ENCODE measurements around the gene B4GALT4.
"Not testable (repeated sequence)": the region's sequence is repeated elsewhere in the genome, so short reads cannot be mapped to it uniquely, and the experiment has no call there.

Gene B4GALT4

DNA sequence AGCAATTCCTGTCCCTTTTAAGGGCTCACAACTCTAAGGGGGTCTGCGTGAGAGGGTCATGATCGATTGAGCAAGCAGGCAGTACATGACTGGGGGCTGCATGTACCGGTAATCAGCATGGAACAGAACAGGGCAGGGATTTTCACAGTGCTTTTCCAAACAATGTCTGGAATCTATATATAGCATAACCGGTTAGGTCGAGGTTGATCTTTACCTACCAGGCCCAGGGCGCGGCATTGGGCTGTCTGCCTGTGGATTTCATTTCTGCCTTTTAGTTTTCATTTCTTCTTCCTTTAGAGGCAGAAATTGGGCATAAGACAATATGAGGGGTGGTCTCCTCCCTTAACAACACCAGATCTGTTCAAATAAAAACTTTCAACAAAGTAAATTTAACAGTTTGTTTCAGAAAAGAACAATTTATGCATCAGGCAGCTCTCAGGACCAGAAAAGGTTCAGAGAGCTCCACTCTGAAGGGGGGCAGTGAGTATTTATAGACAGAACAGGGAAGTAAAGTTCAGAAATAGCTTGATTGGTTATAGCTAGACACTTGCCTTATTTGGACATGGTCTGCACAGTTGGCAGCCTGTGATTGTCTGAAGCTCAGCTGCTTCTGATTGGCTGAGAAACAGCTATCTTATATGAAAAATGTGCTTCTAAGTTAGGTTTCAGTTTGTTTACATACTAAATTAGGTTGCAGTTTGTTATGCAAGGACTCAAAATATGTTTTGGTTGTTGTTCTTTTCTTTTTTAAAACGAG lies 17.2 kb upstream of the B4GALT4 start:
- no peak overlapping the region for H3K4me3 ChIP-seq (ENCODE audit: low read length in 2 of 2)
- no peaks in the 10 kb centered on the region for H3K4me1 ChIP-seq (ENCODE audit: control insufficient read depth, insufficient read depth, low read length)
- H3K27ac ChIP-seq (ENCODE audit: low read length), result no peak overlapping the region
- H3K27me3 ChIP-seq (ENCODE audit: control insufficient read depth in 1 of 2, insufficient read depth in 2 of 2, low read length in 2 of 2), result no peaks in the 10 kb centered on the region
- H3K36me3 ChIP-seq (ENCODE audit: control insufficient read depth in 2 of 2, insufficient read depth in 2 of 2, low read length in 2 of 2), result no peaks in the 10 kb centered on the region
- H3K9ac ChIP-seq (ENCODE audit: low read length in 2 of 2), result no peak overlapping the region
- H3K9me3 ChIP-seq (ENCODE audit: control insufficient read depth in 2 of 2, low read length in 2 of 2), result no peaks in the 10 kb centered on the region

DNA sequence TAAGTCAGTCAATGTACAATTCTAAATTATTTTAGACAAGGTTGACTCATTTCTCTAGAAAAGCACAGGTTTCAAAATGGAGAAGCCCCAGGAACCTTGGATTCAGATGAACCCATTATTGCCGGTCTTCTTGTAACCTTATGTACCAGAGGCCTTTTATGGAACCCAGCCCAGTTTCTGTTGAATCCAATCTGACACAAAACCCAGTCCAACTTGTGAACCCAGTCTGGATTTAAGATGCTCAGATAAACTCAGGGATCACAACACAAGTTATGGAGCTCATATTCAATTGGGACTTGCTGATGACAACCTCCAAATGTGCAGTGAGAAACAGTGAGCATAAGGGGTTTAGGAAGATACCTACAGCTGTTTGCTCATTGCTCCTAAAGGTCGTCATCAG lies 16.4 kb upstream of the B4GALT4 start:
- H3K9ac ChIP-seq (ENCODE audit: low read length in 2 of 2), result no peak overlapping the region
- H3K9me3 ChIP-seq (ENCODE audit: control insufficient read depth in 2 of 2, low read length in 2 of 2), result no peaks in the 10 kb centered on the region
- no peaks in the 10 kb centered on the region for H3K4me1 ChIP-seq (ENCODE audit: control insufficient read depth, insufficient read depth, low read length)
- no peaks in the 10 kb centered on the region for H3K36me3 ChIP-seq (ENCODE audit: control insufficient read depth in 2 of 2, insufficient read depth in 2 of 2, low read length in 2 of 2)
- H3K27me3 ChIP-seq (ENCODE audit: control insufficient read depth in 1 of 2, insufficient read depth in 2 of 2, low read length in 2 of 2), result no peaks in the 10 kb centered on the region
- H3K27ac ChIP-seq (ENCODE audit: low read length), result no peak overlapping the region
- no peak overlapping the region for H3K4me3 ChIP-seq (ENCODE audit: low read length in 2 of 2)

DNA sequence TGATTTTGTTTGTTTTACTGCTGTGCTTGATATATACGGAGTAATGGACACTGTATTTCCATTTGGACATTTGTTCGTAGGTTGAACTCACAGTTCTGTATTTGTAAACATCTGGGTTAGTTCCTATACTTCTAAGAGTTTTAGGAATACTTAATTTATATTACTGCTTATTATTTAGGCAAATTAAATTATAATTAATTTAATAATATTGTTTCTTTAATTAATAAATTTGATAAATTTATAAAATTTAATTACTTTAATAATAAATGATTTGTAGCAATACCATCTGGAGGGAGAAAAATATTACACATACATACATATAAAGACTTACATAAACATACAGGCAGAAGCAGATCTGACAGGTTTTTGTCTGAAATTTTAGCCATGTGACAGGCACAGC lies 14.5 kb upstream of the B4GALT4 start:
- no peak overlapping the region for H3K27ac ChIP-seq (ENCODE audit: low read length)
- no peaks in the 10 kb centered on the region for H3K9me3 ChIP-seq (ENCODE audit: control insufficient read depth in 2 of 2, low read length in 2 of 2)
- H3K9ac ChIP-seq (ENCODE audit: low read length in 2 of 2), result no peak overlapping the region
- no peak overlapping the region for H3K4me3 ChIP-seq (ENCODE audit: low read length in 2 of 2)
- no peaks in the 10 kb centered on the region for H3K36me3 ChIP-seq (ENCODE audit: control insufficient read depth in 2 of 2, insufficient read depth in 2 of 2, low read length in 2 of 2)
- no peaks in the 10 kb centered on the region for H3K4me1 ChIP-seq (ENCODE audit: control insufficient read depth, insufficient read depth, low read length)
- no peaks in the 10 kb centered on the region for H3K27me3 ChIP-seq (ENCODE audit: control insufficient read depth in 1 of 2, insufficient read depth in 2 of 2, low read length in 2 of 2)

DNA sequence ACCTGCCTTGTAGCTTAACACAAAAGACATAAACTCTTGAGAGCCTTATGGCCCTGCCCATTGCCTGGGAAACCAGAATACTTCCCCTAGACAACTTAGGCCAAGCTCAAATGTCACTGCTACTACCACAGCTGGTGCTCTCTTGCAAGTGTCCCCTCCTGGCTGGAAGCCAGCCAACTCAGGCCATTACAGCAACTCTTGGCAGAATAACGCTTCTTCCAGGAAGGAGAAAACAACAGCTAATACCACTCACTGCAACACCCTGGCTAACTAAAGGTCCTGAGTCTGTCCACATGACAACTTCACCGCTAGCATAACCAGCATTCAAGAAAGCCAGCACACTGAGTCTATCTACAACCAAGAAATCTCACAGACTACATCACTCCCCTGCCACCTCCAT lies 5.1 kb upstream of the B4GALT4 start:
- H3K4me3 ChIP-seq (ENCODE audit: low read length in 2 of 2), result no peak overlapping the region
- no peak overlapping the region for H3K27ac ChIP-seq (ENCODE audit: low read length)
- H3K9me3 ChIP-seq (ENCODE audit: control insufficient read depth in 2 of 2, low read length in 2 of 2), result no peaks in the 10 kb centered on the region
- no peaks in the 10 kb centered on the region for H3K36me3 ChIP-seq (ENCODE audit: control insufficient read depth in 2 of 2, insufficient read depth in 2 of 2, low read length in 2 of 2)
- H3K27me3 ChIP-seq (ENCODE audit: control insufficient read depth in 1 of 2, insufficient read depth in 2 of 2, low read length in 2 of 2), result no peaks in the 10 kb centered on the region
- no peak overlapping the region for H3K9ac ChIP-seq (ENCODE audit: low read length in 2 of 2)
- peaks cover 8% of the 10 kb centered on the region for H3K4me1 ChIP-seq (ENCODE audit: control insufficient read depth, insufficient read depth, low read length)

DNA sequence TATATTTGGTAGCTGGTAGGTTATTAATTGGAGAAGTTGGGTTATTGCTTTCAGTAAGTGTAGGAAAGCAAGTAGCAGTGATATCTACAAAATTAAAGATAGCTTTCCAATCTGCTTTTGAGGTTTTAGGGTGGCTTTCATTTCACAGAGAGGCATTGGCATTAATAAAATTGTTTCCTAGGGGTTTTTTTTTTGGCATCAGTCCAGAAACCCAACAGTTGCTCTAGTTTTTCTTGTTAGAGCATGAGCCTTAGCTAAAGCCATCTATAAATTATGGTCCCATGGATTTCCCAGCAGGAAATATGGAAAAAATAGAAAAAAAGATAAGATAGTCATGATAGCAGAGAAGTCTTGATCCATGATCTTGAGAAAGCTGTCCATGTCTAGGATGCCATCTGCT lies 3.0 kb upstream of the B4GALT4 start:
- Histone ChIP-seq H3K9me3 (ENCODE audit: control insufficient read depth in 2 of 2, low read length in 2 of 2) (no peaks in the 10 kb centered on the region), H3K36me3 (ENCODE audit: control insufficient read depth in 2 of 2, insufficient read depth in 2 of 2, low read length in 2 of 2) (no peaks in the 10 kb centered on the region), H3K4me3 (ENCODE audit: low read length in 2 of 2) (no peak overlapping the region), H3K4me1 (ENCODE audit: control insufficient read depth, insufficient read depth, low read length) (peaks cover 12% of the 10 kb centered on the region), H3K27ac (ENCODE audit: low read length) (no peak overlapping the region), H3K27me3 (ENCODE audit: control insufficient read depth in 1 of 2, insufficient read depth in 2 of 2, low read length in 2 of 2) (no peaks in the 10 kb centered on the region), H3K9ac (ENCODE audit: low read length in 2 of 2) (no peak overlapping the region)

DNA sequence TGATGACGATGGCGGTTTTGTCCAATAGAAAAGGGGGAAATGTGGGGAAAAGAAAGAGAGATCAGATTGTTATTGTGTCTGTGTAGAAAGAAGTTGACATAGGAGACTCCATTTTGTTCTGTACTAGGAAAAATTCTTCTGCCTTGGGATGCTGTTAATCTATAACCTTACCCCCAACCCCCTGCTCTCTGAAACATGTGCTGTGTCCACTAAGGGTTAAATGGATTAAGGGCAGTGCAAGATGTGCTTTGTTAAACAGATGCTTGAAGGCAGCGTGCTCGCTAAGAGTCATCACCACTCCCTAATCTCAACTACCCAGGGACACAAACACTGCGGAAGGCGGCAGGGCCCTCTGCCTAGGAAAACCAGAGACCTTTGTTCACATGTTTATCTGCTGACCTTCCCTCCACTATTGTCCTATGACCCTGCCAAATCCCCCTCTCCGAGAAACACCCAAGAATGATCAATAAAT lies 2.4 kb upstream of the B4GALT4 start:
- peaks cover 12% of the 10 kb centered on the region for H3K4me1 ChIP-seq (ENCODE audit: control insufficient read depth, insufficient read depth, low read length)
- not testable (repeated sequence) for H3K36me3 ChIP-seq (ENCODE audit: control insufficient read depth in 2 of 2, insufficient read depth in 2 of 2, low read length in 2 of 2); H3K27ac ChIP-seq (ENCODE audit: low read length); H3K27me3 ChIP-seq (ENCODE audit: control insufficient read depth in 1 of 2, insufficient read depth in 2 of 2, low read length in 2 of 2); H3K9me3 ChIP-seq (ENCODE audit: control insufficient read depth in 2 of 2, low read length in 2 of 2); H3K9ac ChIP-seq (ENCODE audit: low read length in 2 of 2); H3K4me3 ChIP-seq (ENCODE audit: low read length in 2 of 2)

DNA sequence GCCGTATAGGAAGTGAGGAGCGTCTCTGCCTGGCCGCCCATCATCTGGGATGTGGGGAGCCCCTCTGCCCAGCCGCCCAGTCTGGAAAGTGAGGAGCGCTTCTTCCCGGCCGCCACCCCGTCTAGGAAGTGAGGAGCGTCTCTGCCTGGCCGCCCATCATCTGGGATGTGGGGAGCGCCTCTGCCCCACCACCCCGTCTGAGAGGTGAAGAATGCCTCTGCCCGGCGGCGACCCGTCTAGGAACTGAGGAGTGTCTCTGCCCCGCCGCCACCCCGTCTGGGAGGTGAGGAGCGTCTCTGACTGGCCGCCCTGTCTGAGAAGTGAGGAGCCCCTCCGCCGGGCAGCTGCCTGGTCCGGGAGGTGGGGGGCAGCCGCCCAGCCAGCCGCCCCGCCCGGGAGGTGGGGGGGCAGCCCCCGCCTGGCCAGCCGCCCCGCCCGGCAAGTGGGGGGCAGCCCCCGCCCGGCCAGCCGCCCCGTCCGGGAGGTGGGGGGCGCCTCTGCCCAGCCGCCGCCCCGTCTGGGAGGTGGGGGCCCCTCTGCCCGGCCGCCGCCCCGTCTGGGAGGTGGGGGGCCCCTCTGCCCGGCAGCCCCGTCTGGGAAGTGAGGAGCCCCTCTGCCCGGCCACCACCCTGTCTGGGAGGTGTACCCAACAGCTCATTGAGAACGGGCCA lies 1.8 kb upstream of the B4GALT4 start:
- H3K9me3 ChIP-seq (ENCODE audit: control insufficient read depth in 2 of 2, low read length in 2 of 2); H3K27ac ChIP-seq (ENCODE audit: low read length); H3K9ac ChIP-seq (ENCODE audit: low read length in 2 of 2); H3K27me3 ChIP-seq (ENCODE audit: control insufficient read depth in 1 of 2, insufficient read depth in 2 of 2, low read length in 2 of 2); H3K4me3 ChIP-seq (ENCODE audit: low read length in 2 of 2); H3K36me3 ChIP-seq (ENCODE audit: control insufficient read depth in 2 of 2, insufficient read depth in 2 of 2, low read length in 2 of 2): not testable (repeated sequence)
- peaks cover 12% of the 10 kb centered on the region for H3K4me1 ChIP-seq (ENCODE audit: control insufficient read depth, insufficient read depth, low read length)

DNA sequence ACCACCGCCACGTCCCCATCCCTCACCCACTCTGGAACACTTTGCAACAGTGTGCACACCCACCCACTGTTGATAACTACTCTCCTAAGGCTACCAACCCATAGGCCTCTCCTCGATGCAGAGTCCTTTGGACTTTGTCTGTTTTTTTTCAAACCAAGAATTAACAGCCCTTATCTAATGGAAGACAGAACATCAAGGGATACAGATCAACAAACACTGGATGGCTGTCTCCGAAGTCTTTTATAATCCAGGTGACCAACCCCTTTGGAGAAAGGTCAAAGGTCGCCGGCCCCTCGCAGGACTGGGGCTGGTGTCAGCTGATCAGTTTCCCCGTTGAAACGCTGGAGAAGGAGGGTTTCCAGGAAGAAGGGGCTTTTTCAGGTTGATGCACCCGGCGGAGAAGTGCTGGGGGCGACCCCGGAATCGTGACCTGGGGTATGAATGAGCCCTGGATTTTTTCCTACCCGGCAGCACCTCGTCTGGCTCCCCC lies 532 bp downstream of the B4GALT4 start:
- peak overlapping the region; percentile 75 to 86 for H3K9ac ChIP-seq (ENCODE audit: low read length in 2 of 2)
- peak overlapping the region; percentile 83 to 88 for H3K4me3 ChIP-seq (ENCODE audit: low read length in 2 of 2)
- peaks cover 2 to 8% of the 10 kb centered on the region in 2 donors for H3K36me3 ChIP-seq (ENCODE audit: control insufficient read depth in 2 of 2, insufficient read depth in 2 of 2, low read length in 2 of 2)
- peak overlapping the region; percentile 80 for H3K27ac ChIP-seq (ENCODE audit: low read length)
- no peaks in the 10 kb centered on the region for H3K27me3 ChIP-seq (ENCODE audit: control insufficient read depth in 1 of 2, insufficient read depth in 2 of 2, low read length in 2 of 2)
- no peaks in the 10 kb centered on the region for H3K9me3 ChIP-seq (ENCODE audit: control insufficient read depth in 2 of 2, low read length in 2 of 2)
- peaks cover 12% of the 10 kb centered on the region for H3K4me1 ChIP-seq (ENCODE audit: control insufficient read depth, insufficient read depth, low read length)

DNA sequence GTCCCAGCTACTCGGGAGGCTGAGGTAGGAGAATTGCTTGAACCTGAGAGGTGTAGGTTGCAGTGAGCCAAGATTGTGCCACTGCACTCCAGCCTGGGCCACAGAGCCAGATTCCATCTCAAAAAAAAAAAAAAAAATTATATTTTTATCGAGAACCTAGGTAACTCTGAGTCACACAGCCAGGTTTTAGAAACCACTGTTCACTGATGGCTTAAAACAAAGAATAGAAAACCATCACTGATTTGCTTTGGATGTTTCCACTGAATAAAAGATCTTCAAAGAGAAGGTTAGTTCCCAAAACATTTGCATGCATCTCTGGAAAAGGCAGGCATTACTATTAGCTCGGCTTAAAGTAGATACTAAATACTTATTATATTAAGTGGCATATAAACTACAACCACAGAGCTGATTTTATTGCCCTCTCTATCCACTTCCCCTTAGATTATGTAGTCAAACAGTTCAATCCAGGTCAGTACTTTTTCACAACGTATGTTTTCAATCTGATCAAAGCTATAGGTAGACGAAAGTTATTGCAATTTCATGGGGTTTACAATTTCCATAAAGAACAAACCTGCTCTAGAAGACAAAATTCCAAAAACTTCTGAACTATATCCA lies 1.4 kb downstream of the B4GALT4 start:
- H3K27ac ChIP-seq (ENCODE audit: low read length), result peak overlapping the region; percentile 80
- H3K4me1 ChIP-seq (ENCODE audit: control insufficient read depth, insufficient read depth, low read length), result peaks cover 12% of the 10 kb centered on the region
- H3K36me3 ChIP-seq (ENCODE audit: control insufficient read depth in 2 of 2, insufficient read depth in 2 of 2, low read length in 2 of 2), result peaks cover 2 to 8% of the 10 kb centered on the region in 2 donors
- no peaks in the 10 kb centered on the region for H3K9me3 ChIP-seq (ENCODE audit: control insufficient read depth in 2 of 2, low read length in 2 of 2)
- H3K4me3 ChIP-seq (ENCODE audit: low read length in 2 of 2), result peak overlapping the region; percentile 83 to 88
- peak overlapping the region in 1 of 2 donors; percentile 75 for H3K9ac ChIP-seq (ENCODE audit: low read length in 2 of 2)
- no peaks in the 10 kb centered on the region for H3K27me3 ChIP-seq (ENCODE audit: control insufficient read depth in 1 of 2, insufficient read depth in 2 of 2, low read length in 2 of 2)

DNA sequence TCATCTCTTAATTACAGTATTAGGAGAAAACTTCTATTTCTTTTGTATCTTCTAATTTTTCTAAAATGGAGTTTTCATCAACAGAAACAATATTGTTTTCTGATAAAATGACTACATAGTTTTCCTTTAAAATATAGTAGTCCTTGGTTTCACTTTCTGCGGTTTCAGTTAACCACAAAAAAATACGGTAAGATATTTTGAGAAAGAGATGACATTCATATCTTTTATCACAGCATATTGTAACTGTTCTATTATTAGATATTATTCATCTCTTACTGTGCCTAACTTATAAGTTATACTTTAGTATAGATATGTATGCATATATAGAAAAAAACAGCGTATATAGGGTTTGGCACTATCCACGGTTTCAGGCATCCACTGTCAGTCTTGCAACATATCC lies 2.3 kb downstream of the B4GALT4 start:
- Histone ChIP-seq H3K4me1 (ENCODE audit: control insufficient read depth, insufficient read depth, low read length) (peaks cover 12% of the 10 kb centered on the region), H3K4me3 (ENCODE audit: low read length in 2 of 2) (no peak overlapping the region), H3K27ac (ENCODE audit: low read length) (no peak overlapping the region), H3K9ac (ENCODE audit: low read length in 2 of 2) (no peak overlapping the region), H3K27me3 (ENCODE audit: control insufficient read depth in 1 of 2, insufficient read depth in 2 of 2, low read length in 2 of 2) (no peaks in the 10 kb centered on the region), H3K36me3 (ENCODE audit: control insufficient read depth in 2 of 2, insufficient read depth in 2 of 2, low read length in 2 of 2) (peaks cover 2 to 8% of the 10 kb centered on the region in 2 donors), H3K9me3 (ENCODE audit: control insufficient read depth in 2 of 2, low read length in 2 of 2) (no peaks in the 10 kb centered on the region)
